Osteoblast (primary cell): ENCODE measurements around the gene SYNM. TPM values are rescaled to one million over a fixed set of nuclear protein-coding genes. Genes with fewer than 3 reads are reported as not detected.

Source experiments
- DNase-seq: peaks from one replicate; pipeline ENCODE4 v3.0.0; 2011; ENCODE audit warnings: low spot score, mixed read lengths; ENCODE audit not compliant: insufficient read length; ENCODE audit errors: missing footprints
- H2AFZ ChIP-seq: 2 replicates; pipeline ENCODE4 v1.6.0; 2011; ENCODE audit warnings: mild to moderate bottlenecking, low read length
- H3K27ac ChIP-seq: 2 replicates; pipeline ENCODE4 v1.5.1; 2011; ENCODE audit warnings: mild to moderate bottlenecking, low read depth, low read length, moderate library complexity
- H3K27me3 ChIP-seq: 2 replicates; pipeline ENCODE4 v1.6.0; 2012; ENCODE audit warnings: mild to moderate bottlenecking, control low read depth, inconsistent platforms, low read length, moderate library complexity; ENCODE audit not compliant: insufficient read depth
- H3K36me3 ChIP-seq: 2 replicates; pipeline ENCODE4 v1.5.1; 2011; ENCODE audit warnings: mild to moderate bottlenecking, low read length, control low read depth, moderate library complexity; ENCODE audit not compliant: insufficient read depth
- H3K4me1 ChIP-seq: 2 replicates; pipeline ENCODE4 v1.5.1; 2011; ENCODE audit warnings: mild to moderate bottlenecking, low read length, control low read depth, moderate library complexity; ENCODE audit not compliant: insufficient read depth
- H3K4me2 ChIP-seq: 2 replicates; pipeline ENCODE4 v1.6.0; 2011; ENCODE audit warnings: mild to moderate bottlenecking, low read length; ENCODE audit not compliant: insufficient read depth
- H3K4me3 ChIP-seq: fragments of 200-600 bp; sonication (generic); 3 replicates; pipeline ENCODE4 v1.5.1; 2012; ENCODE audit warnings: mild to moderate bottlenecking, low read length, inconsistent platforms; ENCODE audit not compliant: insufficient read depth
- H3K79me2 ChIP-seq: 2 replicates; pipeline ENCODE4 v1.6.0; 2012; ENCODE audit warnings: mild to moderate bottlenecking, low read length, control low read depth, inconsistent platforms; ENCODE audit not compliant: insufficient read depth
- H3K9me3 ChIP-seq: 2 replicates; pipeline ENCODE4 v1.5.1; 2011; ENCODE audit warnings: low read depth, low read length, control low read depth
- H4K20me1 ChIP-seq: 2 replicates; pipeline ENCODE4 v1.6.0; 2012; ENCODE audit warnings: mild to moderate bottlenecking, low read length, control low read depth; ENCODE audit not compliant: insufficient read depth
- CTCF ChIP-seq: IDR thresholded peaks from 2 replicates; pipeline ENCODE4 v1.5.1; 2011; ENCODE audit warnings: mild to moderate bottlenecking, low read depth, low read length, moderate library complexity; ENCODE audit errors: extremely low read depth
- total RNA-seq: library from RNA; depleted of rRNA; stranded (reverse); fragments of >200 nt; gene quantifications from 2 replicates; pipeline ENCODE4 v1.2.3, GENCODE V29; 2012

SYNM gene
- total RNA-seq, 1 donor: 4.0 TPM

GRCh38 chr15:99117111-99117510, 12.2 kb downstream of the SYNM start:
- no peaks in the 10 kb centered on the region for H3K79me2 ChIP-seq
- no peak overlapping the region for H2AFZ ChIP-seq
- H4K20me1 ChIP-seq: no peaks in the 10 kb centered on the region
- H3K9me3 ChIP-seq: no peaks in the 10 kb centered on the region
- no peak overlapping the region for H3K4me2 ChIP-seq
- no peaks in the 10 kb centered on the region for H3K4me1 ChIP-seq
- no peaks in the 10 kb centered on the region for H3K27me3 ChIP-seq
- no peaks in the 10 kb centered on the region for H3K36me3 ChIP-seq
- no peak for TF ChIP-seq CTCF
- H3K4me3 ChIP-seq: no peak overlapping the region
- H3K27ac ChIP-seq: no peak overlapping the region
- no peak for DNase-seq

GRCh38 chr15:99117563-99118257, 12.8 kb downstream of the SYNM start:
- no peak overlapping the region for H3K4me3 ChIP-seq
- no peaks in the 10 kb centered on the region for H3K27me3 ChIP-seq
- no peaks in the 10 kb centered on the region for H3K9me3 ChIP-seq
- DNase-seq: no peak
- H3K4me1 ChIP-seq: no peaks in the 10 kb centered on the region
- TF ChIP-seq CTCF: no peak
- no peak overlapping the region for H3K4me2 ChIP-seq
- no peak overlapping the region for H2AFZ ChIP-seq
- H3K79me2 ChIP-seq: no peaks in the 10 kb centered on the region
- H4K20me1 ChIP-seq: no peaks in the 10 kb centered on the region
- H3K36me3 ChIP-seq: no peaks in the 10 kb centered on the region
- H3K27ac ChIP-seq: no peak overlapping the region

GRCh38 chr15:99118258-99118632, 13.4 kb downstream of the SYNM start:
- Histone ChIP-seq H3K4me2 (no peak overlapping the region), H4K20me1 (no peaks in the 10 kb centered on the region), H3K9me3 (no peaks in the 10 kb centered on the region), H2AFZ (no peak overlapping the region), H3K79me2 (no peaks in the 10 kb centered on the region), H3K36me3 (no peaks in the 10 kb centered on the region), H3K4me3 (no peak overlapping the region), H3K4me1 (peaks cover 5% of the 10 kb centered on the region), H3K27me3 (no peaks in the 10 kb centered on the region), H3K27ac (no peak overlapping the region)
- TF ChIP-seq CTCF: no peak
- no peak for DNase-seq

- Histone ChIP-seq H3K79me2 (no peaks in the 10 kb centered on the region), H3K27ac (no peak overlapping the region), H3K27me3 (no peaks in the 10 kb centered on the region), H4K20me1 (no peaks in the 10 kb centered on the region), H3K4me2 (no peak overlapping the region), H3K9me3 (no peaks in the 10 kb centered on the region), H3K4me3 (no peak overlapping the region), H3K36me3 (no peaks in the 10 kb centered on the region), H2AFZ (no peak overlapping the region), H3K4me1 (peaks cover 10% of the 10 kb centered on the region)
- no peak for TF ChIP-seq CTCF
- DNase-seq: no peak
Measured at GRCh38 chr15:99118801-99119546, 14.1 kb downstream of the SYNM start.
